Vagina (tissue), 2 donors: ENCODE data around the gene PRR15. TPM values are rescaled to one million over a fixed set of nuclear protein-coding genes. Genes with fewer than 3 reads are reported as not detected.

ENCODE experiments used
- DNase-seq, 2 donors: peaks; one replicate each; pipeline ENCODE4 v3.0.0-alpha.2; 2017; ENCODE audit errors: extremely low spot score in 2 of 2
- H3K27ac ChIP-seq: fragments of 200-600 bp; sonication (generic); one replicate; pipeline ENCODE4 v1.5.1; 2019
- H3K27me3 ChIP-seq: fragments of 200-600 bp; sonication (generic); one replicate; pipeline ENCODE4 v1.5.1; 2019
- H3K36me3 ChIP-seq, 2 donors: fragments of 200-600 bp; sonication (generic); one replicate each; pipeline ENCODE4 v1.5.1; 2017 to 2019
- H3K4me1 ChIP-seq: fragments of 200-600 bp; sonication (generic); one replicate; pipeline ENCODE4 v1.5.1; 2019
- H3K4me3 ChIP-seq, 2 donors: fragments of 200-600 bp; sonication (generic); 1 replicate in 1 of 2; 2 replicates in 1 of 2; pipeline ENCODE4 v1.5.1; 2016 to 2019
- H3K9me3 ChIP-seq: fragments of 200-600 bp; sonication (generic); one replicate; pipeline ENCODE4 v1.5.1; 2019
- POLR2A ChIP-seq, 2 donors: fragments of 450-650 bp; IDR thresholded peaks; one replicate each; pipeline ENCODE4 v1.6.1; 2017; ENCODE audit warnings: antibody characterized with exemption in 2 of 2, mild to moderate bottlenecking in 2 of 2, moderate library complexity in 2 of 2
- POLR2AphosphoS5 ChIP-seq, 2 donors: sonication (generic); formaldehyde crosslinking; IDR thresholded peaks; one replicate each; pipeline ENCODE4 v1.9.0; 2017; ENCODE audit warnings: antibody characterized with exemption in 2 of 2, mild to moderate bottlenecking in 2 of 2, low read depth in 1 of 2; ENCODE audit not compliant: insufficient read depth in 1 of 2
- intact Hi-C: fragments of 100-400 bp; cut with DNase I; formaldehyde crosslinking; loops from one replicate; pipeline ENCODE4 v1.15.1; 2023
- total RNA-seq: library from RNA; depleted of rRNA; stranded (reverse); fragments of >200 nt; gene quantifications from one replicate; pipeline ENCODE4 v1.2.3, GENCODE V29; 2016
- TF ChIP-seq, protein P1 (sequence below), 3 experiments: fragments of 450-650 bp in 2 of 3; fragments of 200-600 bp in 1 of 3; sonication (generic) in 1 of 3; IDR thresholded peaks; one replicate each; pipeline ENCODE4 v1.5.1; 2017 to 2019; ENCODE audit warnings: antibody characterized with exemption in 3 of 3, mild to moderate bottlenecking in 2 of 3, moderate library complexity in 2 of 3

The PRR15 gene
- total RNA-seq, 1 donor from 2014 or later: not detected

DNA sequence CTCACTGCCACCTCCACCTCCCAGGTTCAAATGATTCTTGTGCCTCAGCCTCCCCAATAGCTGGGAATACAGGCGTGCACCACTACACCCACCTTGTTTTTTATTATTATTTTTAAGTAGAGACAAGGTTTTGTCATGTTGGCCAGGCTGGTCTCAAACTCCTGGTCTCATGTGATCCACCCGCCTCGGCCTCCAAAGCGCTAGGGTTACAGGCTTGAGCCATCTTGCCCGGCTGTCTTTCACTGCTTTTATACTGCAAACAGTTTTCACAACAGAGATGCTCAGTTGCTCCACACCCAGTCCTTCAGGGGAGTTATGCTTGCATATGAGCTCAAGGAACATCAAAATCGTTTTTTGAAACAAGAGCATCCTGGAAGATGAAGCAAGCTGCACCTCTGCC, 1.3 kb upstream of the PRR15 start:
- H3K27me3 ChIP-seq: no peaks in the 10 kb centered on the region
- H3K4me3 ChIP-seq: no peak overlapping the region

GRCh38 chr7:29564496-29565223, 1.0 kb downstream of the PRR15 start:
- Histone ChIP-seq H3K27me3 (no peaks in the 10 kb centered on the region), H3K27ac (peak overlapping the region; percentile 6), H3K9me3 (no peaks in the 10 kb centered on the region), H3K4me3 (peak overlapping the region; percentile 46 to 53), H3K36me3 (no peaks in the 10 kb centered on the region), H3K4me1 (peaks cover 37% of the 10 kb centered on the region)
- intact Hi-C loops: loop anchor here (1.0 kb wide), 1 partner anchor 28 kb away; no protein-coding TSS in a partner anchor
- DNase-seq: no peak
- TF ChIP-seq POLR2AphosphoS5 (IDR thresholded peaks at IDR 0.05; ENCODE audit: insufficient read depth in 1 of 2, low read depth in 1 of 2) (peak in 1 of 2 donors; percentile 13), POLR2A (IDR thresholded peaks at IDR 0.05) (no peak)

More for the DNA sequence above, 1.3 kb upstream of the PRR15 start:
- no peak for TF ChIP-seq POLR2AphosphoS5 (IDR thresholded peaks at IDR 0.05; ENCODE audit: insufficient read depth in 1 of 2, low read depth in 1 of 2)
- TF ChIP-seq, protein P1, sequence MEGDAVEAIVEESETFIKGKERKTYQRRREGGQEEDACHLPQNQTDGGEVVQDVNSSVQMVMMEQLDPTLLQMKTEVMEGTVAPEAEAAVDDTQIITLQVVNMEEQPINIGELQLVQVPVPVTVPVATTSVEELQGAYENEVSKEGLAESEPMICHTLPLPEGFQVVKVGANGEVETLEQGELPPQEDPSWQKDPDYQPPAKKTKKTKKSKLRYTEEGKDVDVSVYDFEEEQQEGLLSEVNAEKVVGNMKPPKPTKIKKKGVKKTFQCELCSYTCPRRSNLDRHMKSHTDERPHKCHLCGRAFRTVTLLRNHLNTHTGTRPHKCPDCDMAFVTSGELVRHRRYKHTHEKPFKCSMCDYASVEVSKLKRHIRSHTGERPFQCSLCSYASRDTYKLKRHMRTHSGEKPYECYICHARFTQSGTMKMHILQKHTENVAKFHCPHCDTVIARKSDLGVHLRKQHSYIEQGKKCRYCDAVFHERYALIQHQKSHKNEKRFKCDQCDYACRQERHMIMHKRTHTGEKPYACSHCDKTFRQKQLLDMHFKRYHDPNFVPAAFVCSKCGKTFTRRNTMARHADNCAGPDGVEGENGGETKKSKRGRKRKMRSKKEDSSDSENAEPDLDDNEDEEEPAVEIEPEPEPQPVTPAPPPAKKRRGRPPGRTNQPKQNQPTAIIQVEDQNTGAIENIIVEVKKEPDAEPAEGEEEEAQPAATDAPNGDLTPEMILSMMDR (IDR thresholded peaks at IDR 0.05): no peak
- no peak for TF ChIP-seq POLR2A (IDR thresholded peaks at IDR 0.05)
- intact Hi-C loops: no loop called here
- H3K27ac ChIP-seq: no peak overlapping the region
- no peaks in the 10 kb centered on the region for H3K9me3 ChIP-seq
- no peaks in the 10 kb centered on the region for H3K36me3 ChIP-seq
- peaks cover 37% of the 10 kb centered on the region for H3K4me1 ChIP-seq
- no peak for DNase-seq

DNA sequence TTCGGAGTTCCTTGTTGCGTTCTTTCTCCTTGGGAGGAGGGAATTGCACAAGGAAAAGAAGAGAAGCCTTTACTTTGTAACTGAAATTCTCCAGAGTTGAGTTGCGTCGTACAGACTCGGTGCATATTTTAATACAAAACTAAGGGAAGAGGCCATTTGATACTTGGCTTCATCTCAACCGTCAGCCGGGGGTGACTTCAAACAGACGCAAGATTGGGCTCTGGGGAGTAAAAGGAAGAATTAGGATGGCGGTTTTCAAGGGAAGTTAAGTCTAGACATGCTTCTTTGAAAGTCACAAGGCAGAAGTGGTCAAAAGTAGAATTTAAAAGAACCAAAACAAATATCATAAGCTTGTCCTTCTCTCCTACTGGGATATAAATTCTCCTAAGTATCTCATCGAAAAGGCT, 1.6 kb downstream of the PRR15 start:
- no peaks in the 10 kb centered on the region for H3K9me3 ChIP-seq
- DNase-seq: no peak
- peak overlapping the region; percentile 6 for H3K27ac ChIP-seq
- intact Hi-C loops: loop anchor here (1.0 kb wide), 1 partner anchor 27 kb away; no protein-coding TSS in a partner anchor
- no peak for TF ChIP-seq POLR2AphosphoS5 (IDR thresholded peaks at IDR 0.05; ENCODE audit: insufficient read depth in 1 of 2, low read depth in 1 of 2)
- TF ChIP-seq, protein P1 (IDR thresholded peaks at IDR 0.05): no peak
- TF ChIP-seq POLR2A (IDR thresholded peaks at IDR 0.05): no peak
- peaks cover 37% of the 10 kb centered on the region for H3K4me1 ChIP-seq
- H3K27me3 ChIP-seq: no peaks in the 10 kb centered on the region
- no peaks in the 10 kb centered on the region for H3K36me3 ChIP-seq
- H3K4me3 ChIP-seq: peak overlapping the region; percentile 46 to 53

GRCh38 chr7:29565634-29565981, 2.0 kb downstream of the PRR15 start:
- TF ChIP-seq POLR2AphosphoS5 (IDR thresholded peaks at IDR 0.05; ENCODE audit: insufficient read depth in 1 of 2, low read depth in 1 of 2) (no peak), POLR2A (IDR thresholded peaks at IDR 0.05) (no peak)
- TF ChIP-seq, protein P1 (IDR thresholded peaks at IDR 0.05): no peak
- DNase-seq: no peak
- H3K27me3 ChIP-seq: no peaks in the 10 kb centered on the region
- H3K27ac ChIP-seq: peak overlapping the region; percentile 6
- peak overlapping the region; percentile 40 to 49 for H3K4me3 ChIP-seq
- H3K36me3 ChIP-seq: no peaks in the 10 kb centered on the region
- intact Hi-C loops: loop anchor here (1.0 kb wide), 1 partner anchor 27 kb away; no protein-coding TSS in a partner anchor
- H3K9me3 ChIP-seq: no peaks in the 10 kb centered on the region
- peaks cover 37% of the 10 kb centered on the region for H3K4me1 ChIP-seq

DNA sequence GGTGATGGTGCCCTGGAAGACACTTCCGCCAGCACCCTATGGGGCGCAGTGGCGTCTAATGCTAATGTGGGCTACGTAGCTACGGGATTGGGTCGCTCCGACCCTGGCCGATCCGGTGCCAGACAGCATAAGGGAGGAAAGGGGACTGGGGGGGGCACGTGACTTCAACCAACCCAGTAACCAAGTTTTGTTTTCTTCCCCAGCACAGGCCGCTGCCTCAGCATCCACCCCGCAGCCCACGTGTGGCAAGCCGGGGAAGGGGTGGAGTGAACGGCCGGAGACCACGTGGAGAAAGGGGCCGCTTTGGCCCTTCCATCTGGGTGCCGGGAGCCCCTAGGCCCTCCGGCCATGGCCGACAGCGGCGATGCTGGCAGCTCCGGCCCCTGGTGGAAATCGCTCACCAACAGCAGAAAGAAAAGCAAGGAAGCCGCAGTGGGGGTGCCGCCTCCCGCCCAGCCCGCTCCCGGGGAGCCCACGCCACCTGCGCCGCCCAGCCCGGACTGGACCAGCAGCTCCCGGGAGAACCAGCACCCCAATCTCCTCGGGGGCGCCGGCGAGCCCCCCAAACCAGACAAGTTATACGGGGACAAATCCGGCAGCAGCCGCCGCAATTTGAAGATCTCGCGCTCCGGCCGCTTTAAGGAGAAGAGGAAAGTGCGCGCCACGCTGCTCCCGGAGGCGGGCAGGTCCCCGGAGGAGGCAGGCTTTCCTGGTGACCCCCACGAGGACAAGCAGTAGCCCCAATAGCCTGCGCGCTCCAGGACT, 2.5 kb downstream of the PRR15 start:
- Histone ChIP-seq H3K27ac (no peak overlapping the region), H3K4me1 (peaks cover 37% of the 10 kb centered on the region), H3K9me3 (no peaks in the 10 kb centered on the region), H3K4me3 (peak overlapping the region; percentile 40 to 49), H3K36me3 (no peaks in the 10 kb centered on the region), H3K27me3 (no peaks in the 10 kb centered on the region)
- no peak for DNase-seq
- intact Hi-C loops: loop anchor here (1.0 kb wide), 1 partner anchor 26 kb away; no protein-coding TSS in a partner anchor
- no peak for TF ChIP-seq POLR2A (IDR thresholded peaks at IDR 0.05)
- no peak for TF ChIP-seq POLR2AphosphoS5 (IDR thresholded peaks at IDR 0.05; ENCODE audit: insufficient read depth in 1 of 2, low read depth in 1 of 2)
